SK-N-SH (cell line): ENCODE results near the gene LBHD1. TPM values are rescaled to one million over a fixed set of nuclear protein-coding genes. Genes with fewer than 3 reads are reported as not detected.

Experiments
- CTCF ChIA-PET: fragments of 300-600, 350-600 bp; formaldehyde crosslinking; extraction: SDS; loops from one replicate; lab custom pipeline; 2021; lab: Yijun Ruan, JAX
- POLR2A ChIA-PET: fragments of 350-600 bp; sonication (Branson Sonifier 250); formaldehyde crosslinking; extraction: SDS; loops from one replicate; lab custom pipeline; 2020; ENCODE audit warnings: antibody characterized with exemption, inconsistent platforms; lab: Yijun Ruan, JAX
- DNase-seq: peaks from one replicate; pipeline ENCODE4 v3.0.0; 2012
- H2AFZ ChIP-seq: fragments of 200-600 bp; sonication (generic); 2 replicates; pipeline ENCODE4 v1.8.1; 2016; ENCODE audit warnings: antibody characterized with exemption, mild to moderate bottlenecking, low read depth
- H3F3A ChIP-seq: fragments of 200-600 bp; sonication (generic); replicated peaks from 2 replicates; pipeline ENCODE3; 2016; ENCODE audit warnings: antibody characterized with exemption, mild to moderate bottlenecking; ENCODE audit not compliant: insufficient read depth
- H3K27ac ChIP-seq, 2 experiments: fragments of 200-500 bp in 1 of 2; fragments of 200-600 bp in 1 of 2; sonication (Bioruptor generic) in 1 of 2; sonication (generic), shearing (Covaris generic) in 1 of 2; 2 replicates each; pipeline versions ENCODE4 v1.5.1 to v1.6.1; 2014 to 2016; ENCODE audit warnings: low read depth in 2 of 2, inconsistent platforms in 1 of 2, low read length in 1 of 2, mild to moderate bottlenecking in 1 of 2, mixed read lengths in 1 of 2
- H3K27me3 ChIP-seq: fragments of 200-600 bp; sonication (generic), shearing (Covaris generic); 2 replicates; pipeline ENCODE4 v1.6.1; 2016; ENCODE audit warnings: mixed run types; ENCODE audit not compliant: insufficient read depth
- H3K36me3 ChIP-seq, 2 experiments: fragments of 200-500 bp in 1 of 2; fragments of 200-600 bp in 1 of 2; sonication (Bioruptor generic) in 1 of 2; sonication (generic) in 1 of 2; replicated peaks in 1 of 2; 2 replicates each; pipeline versions ENCODE3 to v1.5.1; 2014 to 2016; ENCODE audit warnings: low read length in 1 of 2, mild to moderate bottlenecking in 1 of 2; ENCODE audit not compliant: insufficient read depth in 2 of 2, control insufficient read depth in 1 of 2
- H3K4me1 ChIP-seq, 2 experiments: fragments of 200-500 bp in 1 of 2; fragments of 200-600 bp in 1 of 2; sonication (Bioruptor generic) in 1 of 2; sonication (generic), shearing (Covaris generic) in 1 of 2; 2 replicates each; pipeline versions ENCODE4 v1.5.1 to v1.6.1; 2014 to 2016; ENCODE audit warnings: low read depth in 1 of 2, low read length in 1 of 2, mixed run types in 1 of 2; ENCODE audit not compliant: insufficient read depth in 2 of 2, control insufficient read depth in 1 of 2
- H3K4me2 ChIP-seq: fragments of 200-600 bp; sonication (generic), shearing (Covaris generic); 2 replicates; pipeline ENCODE4 v1.6.1; 2017; ENCODE audit warnings: mixed run types
- H3K4me3 ChIP-seq, 2 experiments: fragments of 200-500 bp in 1 of 2; fragments of 200-600 bp in 1 of 2; sonication (Bioruptor generic) in 1 of 2; sonication (generic), shearing (Covaris generic) in 1 of 2; 2 replicates each; pipeline versions ENCODE4 v1.5.1 to v1.8.1; 2014 to 2016; ENCODE audit warnings: low read depth in 2 of 2, inconsistent platforms in 1 of 2, low read length in 1 of 2, mild to moderate bottlenecking in 1 of 2, mixed read lengths in 1 of 2, moderate library complexity in 1 of 2
- H3K79me2 ChIP-seq: fragments of 200-600 bp; sonication (generic); 2 replicates; pipeline ENCODE4 v1.8.1; 2017; ENCODE audit warnings: mild to moderate bottlenecking; ENCODE audit not compliant: insufficient read depth
- H3K9ac ChIP-seq: fragments of 200-600 bp; sonication (generic); 2 replicates; pipeline ENCODE4 v1.6.1; 2017; ENCODE audit warnings: mixed run types
- H3K9me2 ChIP-seq: fragments of 200-600 bp; sonication (generic); 2 replicates; pipeline ENCODE4 v1.6.1; 2017; ENCODE audit warnings: mixed run types
- H3K9me3 ChIP-seq: fragments of 200-600 bp; sonication (generic); 2 replicates; pipeline ENCODE4 v1.6.1; 2017; ENCODE audit warnings: mixed run types, mild to moderate bottlenecking, moderate library complexity
- H4K20me1 ChIP-seq: fragments of 200-600 bp; sonication (generic); 2 replicates; pipeline ENCODE4 v1.6.1; 2017; ENCODE audit warnings: mild to moderate bottlenecking, mixed run types; ENCODE audit not compliant: insufficient read depth
- CHD2 ChIP-seq: fragments of 150-350 bp; IDR thresholded peaks from 2 replicates; pipeline ENCODE4 v1.6.1; 2018; ENCODE audit warnings: low read length; ENCODE audit not compliant: partially characterized antibody
- ELF1 ChIP-seq: IDR thresholded peaks from 2 replicates; pipeline ENCODE4 v1.4.0; 2012
- EP300 ChIP-seq, 2 experiments: IDR thresholded peaks; 2 replicates each; pipeline versions ENCODE4 v1.4.0 to v1.6.1; 2012; ENCODE audit warnings: borderline replicate concordance in 1 of 2, low read depth in 1 of 2, low read length in 1 of 2
- EZH2phosphoT487 ChIP-seq: fragments of 200-600 bp; sonication (generic); IDR thresholded peaks from 2 replicates; pipeline ENCODE4 v1.6.1; 2017; ENCODE audit warnings: low read depth, mixed run types, mild to moderate bottlenecking, antibody characterized with exemption, moderate library complexity, borderline replicate concordance
- FOSL2 ChIP-seq: IDR thresholded peaks from 2 replicates; pipeline ENCODE4 v1.4.0; 2012; ENCODE audit warnings: low read depth, mild to moderate bottlenecking, moderate library complexity, borderline replicate concordance
- FOXJ3 ChIP-seq: sonication (generic); formaldehyde crosslinking; IDR thresholded peaks from 2 replicates; pipeline ENCODE4 v1.5.1; 2020; ENCODE audit warnings: mild to moderate bottlenecking, missing genetic modification reagents
- GABPA ChIP-seq: IDR thresholded peaks from 2 replicates; pipeline ENCODE4 v1.4.0; 2012; ENCODE audit warnings: low read depth, mild to moderate bottlenecking
- GATA2 ChIP-seq: sonication (generic); formaldehyde crosslinking; IDR thresholded peaks from 2 replicates; pipeline ENCODE4 v1.5.0; 2020; ENCODE audit warnings: mild to moderate bottlenecking, missing genetic modification reagents
- JUND ChIP-seq: IDR thresholded peaks from 2 replicates; pipeline ENCODE4 v1.4.0; 2012
- MEF2A ChIP-seq: IDR thresholded peaks from 2 replicates; pipeline ENCODE4 v1.4.0; 2012; ENCODE audit warnings: low read depth, borderline replicate concordance
- MXI1 ChIP-seq: IDR thresholded peaks from 2 replicates; pipeline ENCODE4 v1.6.1; 2012; ENCODE audit warnings: mild to moderate bottlenecking, low read depth, low read length, improper control_type of control experiment
- NFIC ChIP-seq: IDR thresholded peaks from 2 replicates; pipeline ENCODE4 v1.4.0; 2012; ENCODE audit warnings: borderline replicate concordance
- NRF1 ChIP-seq: IDR thresholded peaks from 2 replicates; pipeline ENCODE4 v1.6.1; 2012; ENCODE audit warnings: low read depth, mild to moderate bottlenecking, low read length
- RCOR1 ChIP-seq: fragments of 150-350 bp; IDR thresholded peaks from 2 replicates; pipeline ENCODE4 v1.6.1; 2017; ENCODE audit warnings: antibody characterized with exemption, low read length
- RFX5 ChIP-seq: IDR thresholded peaks from 2 replicates; pipeline ENCODE4 v1.6.1; 2012; ENCODE audit warnings: mild to moderate bottlenecking, improper control_type of control experiment, low read length
- TCF12 ChIP-seq: IDR thresholded peaks from 2 replicates; pipeline ENCODE4 v1.4.0; 2012
- YY1 ChIP-seq: IDR thresholded peaks from 2 replicates; pipeline ENCODE4 v1.4.0; 2012; ENCODE audit warnings: low read depth, mild to moderate bottlenecking
- WGBS: methylation state at CpG from one replicate; pipeline ENCODE4 v1.1.6; 2017; ENCODE audit warnings: low lambda C conversion rate; 5-methylcytosine and 5-hydroxymethylcytosine counted together
- polyA plus RNA-seq, 3 experiments: library from polyadenylated mRNA; depleted of rRNA; stranded (reverse); fragments of >200 nt; gene quantifications; 2 replicates each; pipeline ENCODE4 v1.2.3, GENCODE V29; 2012
- TF ChIP-seq, protein P1 (sequence below): IDR thresholded peaks from 2 replicates; pipeline ENCODE4 v1.4.0; 2012; ENCODE audit warnings: low read depth, borderline replicate concordance
- TF ChIP-seq, protein P2 (sequence below): fragments of 150-350 bp; IDR thresholded peaks from 2 replicates; pipeline ENCODE4 v1.6.1; 2017; ENCODE audit warnings: antibody characterized with exemption, low read length, low read depth, borderline replicate concordance
- TF ChIP-seq, protein P3 (sequence below): fragments of 200-600 bp; sonication (generic); IDR thresholded peaks from 2 replicates; pipeline ENCODE4 v1.6.1; 2017; ENCODE audit warnings: antibody characterized with exemption, mild to moderate bottlenecking, moderate library complexity

LBHD1 gene
- polyA plus RNA-seq, 1 of the 3 experiments (the other 2 are of a cell fraction), result 9.7 TPM

DNA sequence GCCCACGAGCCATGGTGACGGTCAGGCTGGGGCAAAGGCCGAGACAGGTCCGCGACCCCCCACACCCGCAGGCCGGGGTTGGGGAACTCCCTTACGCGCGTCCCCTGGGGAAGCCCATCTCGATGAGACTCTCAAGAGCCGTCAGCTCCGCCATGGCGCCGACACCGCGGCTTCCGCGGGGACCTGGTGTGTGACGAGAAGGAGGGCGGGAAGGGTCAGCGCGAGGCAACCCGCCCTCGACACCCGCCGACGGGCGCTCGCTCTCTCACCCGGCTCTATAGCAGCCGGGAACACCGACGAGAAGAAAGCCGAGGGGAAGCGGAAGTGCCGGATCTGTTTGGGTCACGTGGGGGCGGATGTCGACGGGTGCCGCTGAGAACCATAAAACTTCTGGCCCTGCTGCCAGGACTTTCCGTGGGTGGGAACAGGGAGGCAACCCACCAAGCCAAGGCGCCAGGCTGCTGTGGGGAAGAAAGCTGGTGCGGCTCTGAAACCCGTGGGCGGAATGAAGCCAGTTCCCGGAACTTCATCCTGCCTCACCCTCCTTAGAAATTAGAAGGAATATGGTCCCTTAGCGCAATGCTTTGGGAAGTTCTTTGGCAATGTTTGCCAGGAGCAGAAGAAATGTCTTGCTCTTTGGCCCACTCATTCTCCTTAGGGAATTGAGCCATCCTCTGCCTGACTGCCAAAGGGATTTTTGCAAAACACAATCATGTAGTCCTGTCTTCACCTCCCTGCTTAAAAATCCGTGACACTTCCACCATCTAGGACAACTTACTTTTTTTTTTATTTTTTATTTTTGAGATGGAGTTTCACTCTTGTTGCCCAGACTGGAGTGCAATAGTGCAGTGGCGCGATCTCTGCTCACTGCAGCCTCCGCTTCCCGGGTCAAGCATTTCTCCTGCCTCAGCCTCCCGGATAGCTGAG, 7.0 kb upstream of the LBHD1 start, which contains the start of gene UBXN1 (continued):
- TF ChIP-seq GATA2 (CRISPR knock-in tag) (no peak), TCF12 (peak; percentile 21; the same call in 1 of the 2 replicates), CHD2 (peak; percentile 75), MXI1 (peak; percentile 88), EZH2phosphoT487 (no peak)
- TF ChIP-seq, protein P1, sequence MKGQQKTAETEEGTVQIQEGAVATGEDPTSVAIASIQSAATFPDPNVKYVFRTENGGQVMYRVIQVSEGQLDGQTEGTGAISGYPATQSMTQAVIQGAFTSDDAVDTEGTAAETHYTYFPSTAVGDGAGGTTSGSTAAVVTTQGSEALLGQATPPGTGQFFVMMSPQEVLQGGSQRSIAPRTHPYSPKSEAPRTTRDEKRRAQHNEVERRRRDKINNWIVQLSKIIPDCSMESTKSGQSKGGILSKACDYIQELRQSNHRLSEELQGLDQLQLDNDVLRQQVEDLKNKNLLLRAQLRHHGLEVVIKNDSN, result peak; percentile 99
- TF ChIP-seq, protein P2, sequence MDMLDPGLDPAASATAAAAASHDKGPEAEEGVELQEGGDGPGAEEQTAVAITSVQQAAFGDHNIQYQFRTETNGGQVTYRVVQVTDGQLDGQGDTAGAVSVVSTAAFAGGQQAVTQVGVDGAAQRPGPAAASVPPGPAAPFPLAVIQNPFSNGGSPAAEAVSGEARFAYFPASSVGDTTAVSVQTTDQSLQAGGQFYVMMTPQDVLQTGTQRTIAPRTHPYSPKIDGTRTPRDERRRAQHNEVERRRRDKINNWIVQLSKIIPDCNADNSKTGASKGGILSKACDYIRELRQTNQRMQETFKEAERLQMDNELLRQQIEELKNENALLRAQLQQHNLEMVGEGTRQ, result peak; percentile 90
- TF ChIP-seq, protein P3, sequence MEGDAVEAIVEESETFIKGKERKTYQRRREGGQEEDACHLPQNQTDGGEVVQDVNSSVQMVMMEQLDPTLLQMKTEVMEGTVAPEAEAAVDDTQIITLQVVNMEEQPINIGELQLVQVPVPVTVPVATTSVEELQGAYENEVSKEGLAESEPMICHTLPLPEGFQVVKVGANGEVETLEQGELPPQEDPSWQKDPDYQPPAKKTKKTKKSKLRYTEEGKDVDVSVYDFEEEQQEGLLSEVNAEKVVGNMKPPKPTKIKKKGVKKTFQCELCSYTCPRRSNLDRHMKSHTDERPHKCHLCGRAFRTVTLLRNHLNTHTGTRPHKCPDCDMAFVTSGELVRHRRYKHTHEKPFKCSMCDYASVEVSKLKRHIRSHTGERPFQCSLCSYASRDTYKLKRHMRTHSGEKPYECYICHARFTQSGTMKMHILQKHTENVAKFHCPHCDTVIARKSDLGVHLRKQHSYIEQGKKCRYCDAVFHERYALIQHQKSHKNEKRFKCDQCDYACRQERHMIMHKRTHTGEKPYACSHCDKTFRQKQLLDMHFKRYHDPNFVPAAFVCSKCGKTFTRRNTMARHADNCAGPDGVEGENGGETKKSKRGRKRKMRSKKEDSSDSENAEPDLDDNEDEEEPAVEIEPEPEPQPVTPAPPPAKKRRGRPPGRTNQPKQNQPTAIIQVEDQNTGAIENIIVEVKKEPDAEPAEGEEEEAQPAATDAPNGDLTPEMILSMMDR, result no peak

DNA sequence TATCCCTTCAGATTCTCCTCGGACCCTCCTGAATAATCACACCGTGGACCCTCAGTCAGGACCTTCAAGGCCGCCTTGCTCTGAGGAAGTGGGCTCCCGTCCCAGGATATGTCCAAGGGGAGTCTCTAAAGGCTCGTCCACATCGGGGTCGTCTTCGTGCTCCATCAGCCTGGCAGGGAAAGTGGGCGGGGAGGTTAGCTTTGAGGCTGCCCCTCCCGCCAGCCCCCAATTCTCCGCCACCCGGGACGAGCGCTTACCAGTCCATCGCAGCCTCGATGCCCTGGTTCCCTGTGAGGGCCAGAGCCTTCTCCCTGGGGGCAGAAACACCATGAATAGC, 6.3 kb upstream of the LBHD1 start:
- Histone ChIP-seq H3K9me3 (no peaks in the 10 kb centered on the region), H3K27ac (peak overlapping the region in 1 of 2 experiments; percentile 70; a peak in 2 of 4 replicates), H3K4me3 (peak overlapping the region; percentile 79 to 98), H3F3A (peaks cover 38% of the 10 kb centered on the region), H3K27me3 (no peaks in the 10 kb centered on the region), H3K9ac (peak overlapping the region; percentile 96), H3K36me3 (peaks cover 19 to 26% of the 10 kb centered on the region in 2 experiments), H2AFZ (peak overlapping the region; percentile 82; the same call in 1 of the 2 replicates), H3K4me2 (peak overlapping the region; percentile 96), H4K20me1 (no peaks in the 10 kb centered on the region), H3K79me2 (peaks cover 55% of the 10 kb centered on the region), H3K4me1 (peaks cover 11 to 15% of the 10 kb centered on the region in 2 experiments; a peak in 3 of 4 replicates), H3K9me2 (no peaks in the 10 kb centered on the region)
- 2% methylated on average over 8 of the region's 16 CpGs for WGBS
- ChIA-PET CTCF (interaction anchor here (3.3 to 3.7 kb wide), 2 partner anchors 14 to 16 kb away, joined by 14 to 31 read pairs; no protein-coding TSS in a partner anchor), POLR2A (interaction anchor here (1.3 kb wide), 1 partner anchor 13 kb away, joined by 9 read pairs; the partner anchor contains the start of genes C11orf98 and CSKMT)
- no peak for DNase-seq
- TF ChIP-seq JUND (no peak), GABPA (no peak), NRF1 (no peak), ELF1 (no peak), EP300 (IDR thresholded peaks at IDR 0.05; ENCODE audit: borderline replicate concordance in 1 of 2, low read depth in 1 of 2, low read length in 1 of 2) (no peak), RCOR1 (no peak), RFX5 (no peak), YY1 (no peak), FOSL2 (no peak), MEF2A (no peak), FOXJ3 (CRISPR knock-in tag) (no peak), GATA2 (CRISPR knock-in tag) (no peak), NFIC (no peak)
- TF ChIP-seq, protein P1, result no peak
- TF ChIP-seq, protein P3, result no peak
- TF ChIP-seq, protein P2, result no peak
